GM12864 (cell line): ENCODE data around the gene MCL1.
A peak's percentile ranks its signal among the peaks of the same experiment; 100 is the strongest.

Experiments
- DNase-seq: peaks from one replicate; pipeline ENCODE4 v3.0.0-alpha.2; 2011; ENCODE audit warnings: low read depth
- H3K4me3 ChIP-seq: 2 replicates; pipeline ENCODE4 v1.5.1; 2011; ENCODE audit warnings: mild to moderate bottlenecking, low read depth, low read length, control low read depth
- CTCF ChIP-seq: IDR thresholded peaks from 2 replicates; pipeline ENCODE4 v1.5.1; 2011; ENCODE audit warnings: low read depth, mild to moderate bottlenecking, moderate library complexity, low read length, control low read depth, inconsistent platforms; ENCODE audit errors: missing control alignments

MCL1 gene

GRCh38 chr1:150578272-150579109 is 919 bp downstream of the MCL1 start:
- no peak for DNase-seq
- TF ChIP-seq CTCF = no peak

GRCh38 chr1:150577557-150578271 is 1.7 kb downstream of the MCL1 start:
- no peak for TF ChIP-seq CTCF
- H3K4me3 ChIP-seq = peak overlapping the region; percentile 98
- no peak for DNase-seq

More at GRCh38 chr1:150578272-150579109, 919 bp downstream of the MCL1 start:
- peak overlapping the region; percentile 98 for H3K4me3 ChIP-seq

GRCh38 chr1:150576794-150577556 is 2.4 kb downstream of the MCL1 start:
- peak overlapping the region; percentile 98 for H3K4me3 ChIP-seq
- no peak for DNase-seq
- TF ChIP-seq CTCF = no peak

- no peak for DNase-seq
- peak overlapping the region; percentile 98 for H3K4me3 ChIP-seq
- TF ChIP-seq CTCF = no peak
Observed at GRCh38 chr1:150576367-150576711, 3.1 kb downstream of the MCL1 start.

GRCh38 chr1:150575518-150576366 is 3.7 kb downstream of the MCL1 start:
- H3K4me3 ChIP-seq = peak overlapping the region; percentile 98
- no peak for TF ChIP-seq CTCF
- no peak for DNase-seq

GRCh38 chr1:150575072-150575489 is 4.3 kb downstream of the MCL1 start:
- H3K4me3 ChIP-seq = peak overlapping the region; percentile 98
- no peak for DNase-seq
- no peak for TF ChIP-seq CTCF
